GM10847 (cell line): Measurements from ENCODE around the gene CFAP298.

Source experiments
- POLR2A ChIP-seq: IDR thresholded peaks from 2 replicates; pipeline ENCODE4 v1.6.1; 2011; ENCODE audit not compliant: insufficient read length; ENCODE audit errors: extremely low read depth

CFAP298 gene

DNA sequence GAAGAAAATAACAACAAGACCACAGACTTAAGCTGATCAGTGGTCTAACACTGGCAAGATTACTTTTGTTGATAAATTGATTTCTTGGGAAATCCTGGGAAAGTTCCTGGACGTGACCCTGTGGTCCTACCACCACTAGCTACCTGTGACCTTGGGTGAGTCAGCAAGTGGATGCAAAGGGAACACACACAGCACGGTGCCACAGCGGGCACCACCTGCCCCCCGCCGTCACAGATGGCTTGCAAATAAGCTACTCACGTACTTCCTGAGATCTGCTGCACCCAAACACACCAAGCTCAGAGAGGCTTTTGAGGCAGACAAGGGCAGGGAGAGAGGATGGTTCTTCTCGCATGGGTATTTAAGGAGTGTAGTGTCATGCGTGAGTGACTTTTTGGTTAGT lies 12.7 kb downstream of the CFAP298 start:
- no peak for TF ChIP-seq POLR2A

DNA sequence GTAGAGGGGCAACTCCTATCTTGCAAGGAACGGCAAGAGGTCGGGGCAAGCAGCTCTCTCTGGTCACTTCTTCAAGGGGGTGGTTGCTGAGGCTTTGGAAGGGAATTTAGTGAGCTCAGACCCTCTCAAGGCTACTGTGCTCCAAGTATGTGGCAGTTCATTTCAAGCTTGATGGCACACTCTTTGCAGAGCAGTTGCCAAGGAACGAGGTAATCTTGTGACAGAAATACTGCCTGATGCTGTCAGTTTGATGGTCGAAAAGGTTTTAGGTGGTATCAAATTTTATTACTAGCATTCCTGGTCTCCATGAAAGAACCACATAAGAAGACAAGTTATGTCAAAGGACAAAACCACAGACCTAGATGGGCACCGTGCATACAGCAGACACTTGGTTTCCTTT lies 13.1 kb downstream of the CFAP298 start:
- no peak for TF ChIP-seq POLR2A

DNA sequence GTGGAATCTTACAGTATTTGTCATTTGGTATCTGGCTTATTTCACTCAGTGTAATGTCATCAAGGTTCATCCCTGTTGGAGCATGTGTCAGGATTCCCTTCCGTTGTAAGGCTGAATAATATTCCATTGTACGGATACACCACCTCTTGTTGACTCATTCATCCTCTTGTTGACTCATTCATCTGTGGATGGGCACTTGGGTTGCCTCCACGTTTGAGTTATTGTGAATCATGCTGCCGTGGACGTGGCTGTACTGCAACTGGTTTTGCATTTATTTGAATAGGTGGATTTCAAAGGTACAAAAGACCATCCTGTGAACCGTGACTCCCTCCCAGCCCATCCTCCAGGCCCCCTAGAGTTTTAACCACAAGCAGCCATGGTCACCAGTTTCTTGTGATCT lies 15.0 kb downstream of the CFAP298 start:
- no peak for TF ChIP-seq POLR2A

DNA sequence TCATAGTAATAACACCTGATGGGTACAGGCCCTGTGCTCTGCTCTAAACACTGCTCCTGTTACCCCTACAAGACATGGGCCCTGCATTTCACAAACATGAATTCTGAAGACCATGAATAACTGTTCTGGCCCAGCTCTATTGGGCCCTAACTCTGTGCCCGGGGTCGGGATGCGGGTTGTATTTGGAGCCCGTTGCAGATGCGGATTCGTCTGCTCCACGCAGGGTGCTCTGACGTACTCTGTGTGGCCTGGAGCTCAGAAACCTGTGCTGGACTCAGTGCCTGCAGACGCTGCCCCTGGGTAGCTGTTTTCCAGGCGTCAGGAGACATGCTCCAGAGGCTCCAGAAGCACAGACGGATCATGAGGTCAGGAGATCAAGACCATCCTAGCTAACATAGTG lies 16.7 kb downstream of the CFAP298 start:
- TF ChIP-seq POLR2A, result no peak

DNA sequence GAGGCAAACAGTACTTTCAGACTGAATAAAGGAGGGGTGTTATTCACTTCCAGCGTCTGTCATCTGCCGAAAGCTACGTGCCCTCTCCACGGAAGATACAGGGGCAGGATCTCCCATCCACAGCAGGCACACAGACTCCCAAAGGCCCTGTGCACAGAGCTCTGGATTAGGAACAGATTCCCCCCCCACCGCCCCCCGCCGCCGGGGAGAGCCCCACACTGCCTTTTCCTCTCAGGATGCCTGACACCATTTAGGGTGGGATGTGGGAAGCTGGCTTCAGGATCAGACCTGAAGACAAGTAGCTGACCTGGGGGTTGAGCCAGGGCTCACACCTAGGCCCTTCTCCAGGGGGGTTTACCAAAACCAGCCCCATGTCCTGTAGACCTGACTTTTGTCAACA lies 18.5 kb downstream of the CFAP298 start:
- TF ChIP-seq POLR2A, result no peak

DNA sequence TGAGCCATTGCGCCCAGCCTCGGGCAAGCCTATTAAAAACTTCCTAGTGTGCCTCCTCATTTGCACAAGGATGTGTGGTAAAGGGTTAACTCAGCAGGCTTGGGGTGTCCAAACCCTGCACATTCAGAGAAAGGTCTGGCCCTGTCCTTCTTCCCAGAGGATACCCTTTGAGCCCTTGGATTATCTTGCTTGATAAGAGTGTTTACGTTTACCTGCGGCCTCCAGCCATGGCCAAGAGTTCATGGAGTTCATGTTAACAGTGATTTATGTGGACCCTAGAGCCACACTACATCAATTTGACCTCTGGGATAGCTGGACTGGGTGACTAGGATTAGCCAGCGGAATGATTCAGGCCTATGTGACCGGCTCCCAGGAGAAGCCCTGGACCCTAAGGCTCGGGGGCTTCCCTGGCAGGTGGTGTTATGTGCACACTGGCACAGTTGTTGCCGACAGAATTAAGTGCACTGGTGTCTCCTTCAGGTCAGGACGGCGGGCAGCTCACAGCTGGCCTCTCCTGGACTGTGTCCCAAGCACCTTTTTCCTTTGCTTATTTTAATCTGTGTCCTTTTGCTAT lies 19.2 kb downstream of the CFAP298 start:
- TF ChIP-seq POLR2A, result no peak

DNA sequence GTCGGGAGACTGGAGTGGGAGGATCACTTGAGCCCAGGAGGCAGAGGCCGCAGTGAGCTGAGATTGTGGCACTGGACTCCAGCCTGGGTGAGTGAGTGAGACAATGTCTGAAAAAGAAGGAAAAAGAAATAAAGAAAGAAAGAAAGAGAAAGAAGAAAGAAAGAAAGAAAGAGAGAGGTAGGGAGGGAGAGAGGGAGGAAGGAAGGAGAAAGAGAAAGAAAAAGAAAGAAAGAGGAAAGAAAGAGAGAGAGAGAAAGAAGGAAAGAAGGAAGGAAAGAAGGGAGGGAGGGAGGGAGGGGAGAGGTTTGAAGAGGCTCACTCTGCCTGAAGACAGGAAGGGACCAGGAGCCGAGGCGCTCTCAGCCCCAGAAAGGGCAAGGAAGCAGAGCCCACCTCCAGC lies 22.0 kb downstream of the CFAP298 start:
- TF ChIP-seq POLR2A, result no peak

DNA sequence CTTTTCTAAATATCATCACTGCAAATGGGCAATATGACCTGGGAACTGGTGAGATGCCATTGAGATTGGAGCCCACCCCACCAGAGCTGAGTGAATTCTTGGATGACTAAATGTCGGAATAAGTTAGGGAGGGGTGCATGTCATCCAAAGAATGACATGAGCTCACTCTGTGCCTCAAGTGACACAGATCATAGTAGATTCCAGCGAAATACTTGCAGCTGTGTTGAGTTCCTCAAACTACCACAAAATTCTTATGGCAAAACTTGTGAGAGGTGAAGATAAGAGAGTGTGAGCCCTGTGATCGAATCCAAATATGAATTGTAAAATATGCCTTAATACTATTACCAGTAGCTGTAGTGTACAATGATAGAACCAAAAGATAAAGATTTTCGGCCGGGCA lies 24.5 kb downstream of the CFAP298 start:
- TF ChIP-seq POLR2A, result no peak

DNA sequence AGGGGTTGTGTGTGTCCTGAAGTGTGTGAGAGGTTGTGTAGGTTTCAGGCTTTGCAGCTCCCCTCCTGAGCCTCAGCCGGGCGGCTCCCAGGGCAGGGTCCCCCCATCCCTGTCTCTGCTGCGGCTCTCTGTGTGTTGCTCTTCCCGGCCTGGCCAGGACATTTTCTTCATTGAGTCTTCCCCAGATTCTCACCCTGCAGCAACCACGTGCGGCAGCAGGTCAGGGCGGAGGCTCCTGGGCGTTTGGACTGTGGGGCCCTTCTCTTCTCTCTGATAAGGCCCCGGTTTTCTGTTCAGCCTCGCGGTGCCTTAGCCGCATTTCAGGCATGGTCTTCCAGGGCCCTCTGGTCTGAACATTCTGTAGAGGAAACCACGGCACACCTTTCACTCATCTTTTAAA lies 25.1 kb downstream of the CFAP298 start:
- TF ChIP-seq POLR2A, result no peak

DNA sequence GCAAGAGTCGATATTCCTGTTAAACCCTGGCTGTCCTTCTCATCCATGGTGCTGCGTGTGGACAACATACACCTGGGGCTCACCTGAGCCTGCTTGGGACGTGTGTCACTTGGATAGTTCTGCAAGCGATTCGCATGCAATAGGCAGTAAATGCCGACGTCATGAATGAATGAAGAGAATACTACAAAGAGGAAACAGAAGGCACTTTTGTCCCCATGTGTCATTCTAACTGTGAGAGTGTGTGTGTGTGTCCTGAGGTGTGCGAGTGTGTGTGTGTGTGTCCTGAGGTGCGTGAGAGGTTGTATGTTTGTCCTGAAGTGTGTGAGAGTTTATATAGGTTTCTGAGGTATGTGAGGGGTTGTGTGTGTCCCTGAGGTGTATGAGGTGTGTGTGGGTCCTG lies 26.2 kb downstream of the CFAP298 start:
- no peak for TF ChIP-seq POLR2A

DNA sequence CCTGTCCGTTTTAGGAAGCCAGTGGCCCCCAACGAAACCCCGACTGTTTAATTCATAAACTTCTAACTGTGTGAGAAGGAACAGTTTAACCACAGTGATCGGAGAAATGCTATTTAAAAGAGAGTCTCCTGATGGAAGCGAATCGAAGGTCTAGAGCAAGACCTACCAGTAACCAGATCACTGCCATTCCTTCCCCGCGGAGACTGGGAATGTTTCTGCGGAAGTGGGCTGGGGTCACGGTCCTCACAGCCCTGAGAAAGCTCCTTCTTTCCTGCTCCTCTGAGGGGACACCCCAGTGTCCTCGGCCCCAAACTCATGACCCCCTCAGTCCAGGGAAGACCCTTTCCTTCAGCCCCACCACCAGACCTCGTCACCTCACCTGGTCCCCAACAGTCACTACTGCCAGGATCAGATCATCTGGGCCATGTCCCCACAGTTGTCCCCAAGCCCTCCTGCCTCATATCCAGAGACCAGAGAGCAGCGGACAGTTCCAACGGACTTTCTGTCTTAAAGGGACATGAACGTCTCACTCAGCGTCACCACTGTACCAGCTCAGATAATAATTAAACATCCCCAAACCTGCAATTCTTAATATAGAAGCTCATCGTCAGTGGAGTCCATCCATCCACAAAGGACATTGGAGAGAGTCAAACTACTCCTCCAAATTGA lies 27.0 kb downstream of the CFAP298 start, which contains the start of gene TCP10L:
Gene TCP10L (minus strand): TSS at position 482 of the 669 bp plus-strand sequence. CDS start 1,219 bp downstream, outside the sequence.
- no peak for TF ChIP-seq POLR2A

DNA sequence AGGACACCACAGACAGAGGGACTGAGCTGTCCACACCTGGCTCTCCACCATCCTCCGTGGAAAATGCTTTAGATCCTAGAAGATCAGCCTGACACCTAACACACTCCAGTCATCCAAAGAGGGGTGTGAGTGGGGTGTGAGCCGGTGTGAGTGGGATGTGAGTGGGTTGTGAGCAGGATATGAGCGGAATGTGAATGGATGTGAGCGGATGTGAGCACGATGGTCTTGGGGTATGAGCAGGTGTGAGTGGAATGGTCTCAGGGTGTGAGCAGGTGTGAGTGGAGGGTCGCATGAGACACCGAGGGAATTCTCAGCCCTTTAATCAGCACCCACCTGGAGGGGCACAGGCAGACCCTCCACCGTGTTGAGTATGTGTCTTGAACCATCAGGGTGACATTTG lies 27.7 kb downstream of the CFAP298 start:
- TF ChIP-seq POLR2A, result no peak

DNA sequence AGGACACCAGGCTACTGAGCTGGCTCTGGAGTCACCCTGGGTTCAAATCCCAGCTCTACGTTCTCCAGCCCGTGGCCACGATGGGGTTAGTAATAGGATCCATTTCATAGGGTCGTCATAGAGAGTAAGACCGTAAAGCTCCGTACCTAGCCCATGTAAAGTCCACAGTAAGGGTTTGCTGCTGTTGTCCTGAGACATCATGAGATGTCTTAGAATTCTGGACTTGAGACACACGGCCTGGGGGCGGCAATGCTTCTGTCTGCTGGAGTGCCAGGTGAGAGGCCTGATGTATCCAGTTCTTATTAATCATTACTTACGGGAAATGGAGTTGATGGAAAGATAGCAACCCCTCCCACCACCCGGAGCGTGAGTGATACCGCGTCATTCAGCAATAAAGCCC lies 30.4 kb downstream of the CFAP298 start:
- no peak for TF ChIP-seq POLR2A

DNA sequence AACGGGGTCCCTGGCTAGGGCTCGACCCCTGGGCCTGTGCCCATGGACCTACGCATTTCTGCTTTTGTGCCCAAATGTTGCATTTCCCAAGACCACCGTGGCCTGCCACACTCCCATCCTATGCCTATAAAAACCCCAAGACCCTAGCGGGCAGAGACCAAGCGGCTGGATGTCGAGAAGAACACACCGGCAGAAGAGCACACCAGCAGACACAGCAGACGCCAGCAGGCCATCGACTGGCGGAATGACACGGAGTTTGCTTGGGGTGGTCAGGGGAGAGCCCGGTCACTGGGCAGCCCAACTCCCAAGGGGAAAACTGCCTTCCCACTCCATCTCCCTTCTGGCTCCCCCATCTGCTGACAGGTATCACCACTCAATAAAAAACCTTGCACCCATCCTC lies 31.2 kb downstream of the CFAP298 start:
- TF ChIP-seq POLR2A, result no peak

DNA sequence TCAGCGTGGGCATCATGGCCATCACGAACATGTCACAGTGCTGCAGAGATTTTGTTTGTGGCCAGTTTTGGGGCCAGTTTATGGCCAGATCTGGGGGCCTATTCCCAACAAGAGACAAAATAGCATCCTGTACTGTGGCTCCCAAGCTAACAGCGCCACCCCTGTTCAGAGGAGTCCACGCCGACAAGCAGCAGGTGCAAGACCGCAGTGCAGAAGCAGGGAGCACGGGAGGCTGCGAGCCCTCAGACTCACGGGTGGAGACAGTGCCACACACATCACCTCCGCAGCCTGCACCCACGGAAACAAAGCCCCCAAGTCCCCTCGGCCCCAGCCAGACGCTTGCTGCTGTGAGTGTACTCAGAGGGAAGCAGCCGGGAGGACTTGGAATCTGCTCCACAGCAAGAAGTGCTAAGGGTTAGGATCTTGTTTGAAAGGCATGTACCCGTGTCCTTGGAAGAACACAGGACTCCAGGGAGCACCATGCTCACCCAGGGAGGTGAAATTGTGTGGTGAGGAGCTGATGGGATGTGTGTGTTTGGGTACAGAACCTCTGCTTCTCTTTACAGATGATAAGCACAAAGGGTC lies 34.0 kb downstream of the CFAP298 start:
- no peak for TF ChIP-seq POLR2A

DNA sequence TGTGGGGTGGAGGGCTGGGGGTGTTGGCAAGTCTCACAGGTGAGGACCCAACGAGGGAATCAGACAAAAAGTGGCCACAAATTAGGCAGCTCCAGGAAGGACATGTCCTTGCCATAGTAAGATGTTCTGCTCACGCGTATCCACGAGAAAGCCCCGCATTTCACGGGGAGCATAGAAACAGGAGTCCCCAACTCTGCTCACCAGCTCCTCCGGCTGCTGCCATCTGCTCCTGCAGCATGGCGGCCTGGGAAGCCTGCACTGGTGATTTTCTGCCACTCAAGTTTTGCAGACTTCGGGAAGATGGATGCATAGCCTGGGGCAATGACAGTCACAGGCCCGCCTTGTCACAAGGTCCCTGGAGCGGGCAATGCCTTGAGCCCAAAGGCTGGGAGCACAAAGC lies 36.2 kb downstream of the CFAP298 start:
- no peak for TF ChIP-seq POLR2A
